GM21576 (cell line): Measurements from ENCODE around the gene SCN4B.

Experiments used
- ATAC-seq: cut with Tn5 transposase; IDR thresholded peaks from one replicate; pipeline ENCODE4 v1.9.1; 2021; ENCODE audit warnings: mild to moderate bottlenecking, moderate library complexity; ENCODE audit not compliant: unreplicated experiment

Gene SCN4B

DNA sequence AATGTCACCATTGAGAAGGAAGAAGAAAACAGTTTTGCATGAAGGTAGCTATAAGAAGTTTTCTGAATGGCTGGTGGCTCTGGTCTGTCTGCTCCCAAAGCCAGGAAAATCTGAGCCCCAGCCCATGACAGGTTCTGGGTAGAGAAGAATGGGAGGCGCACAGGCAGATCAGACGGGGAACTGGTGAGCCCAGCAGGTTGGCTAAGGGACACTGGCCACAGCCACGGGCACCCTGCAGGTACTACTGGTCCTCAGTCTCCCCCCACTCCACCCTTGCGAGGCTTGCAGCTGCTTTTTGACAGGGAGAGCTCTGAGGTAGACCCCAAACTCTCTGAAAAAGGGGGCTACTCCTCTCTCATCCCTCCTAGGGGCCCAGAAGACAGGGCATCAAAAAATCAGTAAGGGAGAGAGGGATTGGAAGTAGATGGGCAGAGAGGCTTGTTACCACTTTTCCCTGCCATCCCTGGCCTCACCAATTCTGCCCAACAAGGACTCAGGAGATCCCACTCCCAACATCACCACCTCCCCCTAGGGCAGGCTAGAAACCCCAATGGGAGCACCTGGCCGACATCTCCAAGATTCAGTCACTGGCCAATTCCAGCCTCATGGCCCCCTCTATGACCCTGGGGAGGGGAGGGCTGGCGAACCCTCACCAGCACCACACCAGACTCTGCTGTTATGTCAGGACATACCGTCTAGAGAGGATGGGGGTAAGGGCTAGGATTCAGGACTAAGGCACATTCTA lies 17.4 kb downstream of the SCN4B start:
- ATAC-seq = no peak

DNA sequence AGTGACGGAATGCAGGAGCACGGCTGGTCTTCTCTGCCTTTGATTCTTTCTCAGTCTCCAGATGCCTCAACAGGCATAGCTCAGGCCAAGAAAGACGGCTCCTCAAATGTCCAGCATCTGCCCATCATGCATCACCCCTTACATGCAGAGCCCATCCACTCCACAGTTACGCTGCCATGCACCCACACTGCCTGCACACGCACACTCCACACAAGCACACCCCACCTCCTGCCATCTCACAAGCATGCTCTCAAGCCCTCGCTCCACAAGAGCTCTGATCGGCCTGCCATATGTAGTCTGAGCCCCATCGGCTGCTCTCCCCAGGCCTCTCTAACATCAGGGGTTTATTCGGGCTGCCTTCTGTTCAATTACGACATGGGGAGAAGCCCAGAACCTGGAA lies 18.8 kb downstream of the SCN4B start:
- ATAC-seq = no peak

DNA sequence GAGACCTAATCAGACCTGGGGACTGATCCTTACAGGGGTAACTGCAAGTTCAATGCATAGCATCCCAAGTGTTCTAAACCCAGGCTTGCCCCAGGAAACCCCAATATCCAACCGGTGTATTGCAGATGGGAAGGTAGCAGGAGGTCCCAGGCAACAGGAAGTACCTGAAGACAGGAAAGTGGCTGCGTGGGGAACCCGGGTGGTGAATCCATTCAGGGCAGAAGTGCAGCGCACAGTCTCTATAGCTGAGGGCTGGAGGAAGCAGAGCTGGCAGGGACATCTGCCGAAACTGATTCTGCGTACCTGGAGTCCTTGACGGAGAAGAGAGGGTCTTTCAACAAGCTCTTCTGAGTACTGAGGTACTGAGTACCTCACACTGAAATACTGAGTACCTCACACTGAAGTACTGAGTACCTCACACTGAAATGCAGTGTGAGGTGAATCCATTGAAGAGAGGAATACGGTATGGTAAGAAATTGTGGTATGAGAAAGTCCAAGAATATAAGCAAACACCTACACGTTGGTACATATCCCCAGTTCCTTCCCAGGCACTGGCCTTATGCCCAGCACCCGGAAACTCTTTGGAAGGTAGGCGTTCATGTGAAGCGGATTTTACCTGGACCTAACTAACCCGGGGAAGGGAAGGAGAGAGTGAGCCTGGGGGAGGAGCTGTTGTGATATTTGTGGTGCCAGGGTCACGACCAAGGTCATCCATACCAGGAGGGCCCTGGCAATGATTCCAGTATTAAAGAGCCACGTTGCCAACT lies 20.1 kb downstream of the SCN4B start:
- no peak for ATAC-seq

DNA sequence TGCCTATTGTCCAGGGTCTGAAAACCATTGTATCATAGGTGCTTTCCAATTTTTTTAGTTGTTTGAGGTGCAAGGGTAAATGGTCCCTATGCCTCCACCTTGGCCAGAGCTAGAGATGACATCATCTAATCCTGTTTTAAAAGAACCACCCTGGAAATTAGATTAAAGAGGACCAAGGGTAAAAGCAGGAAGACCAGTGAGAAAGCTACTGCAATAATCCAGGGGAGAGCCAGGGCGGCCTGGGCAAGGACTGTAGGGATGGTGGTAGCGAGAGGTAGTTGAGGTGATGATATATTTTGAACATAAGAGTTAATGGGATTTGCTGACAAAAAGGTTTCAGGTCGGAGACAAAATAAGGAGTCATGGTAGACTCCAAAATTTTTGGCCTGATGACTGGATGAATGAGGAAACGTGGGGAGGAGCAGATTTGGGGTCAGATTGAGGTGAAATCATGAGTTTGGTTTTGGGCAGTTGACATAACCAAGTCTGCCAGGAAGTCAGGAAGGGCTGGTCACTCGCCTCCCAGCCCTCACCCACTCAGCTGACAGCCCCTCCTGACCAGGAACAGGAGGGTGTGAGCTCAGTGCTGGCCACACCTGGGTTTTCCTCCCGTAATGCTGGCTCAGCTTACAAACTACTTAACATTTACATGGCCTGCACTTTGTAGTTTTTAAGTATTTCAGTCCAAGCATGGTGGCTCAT lies 23.0 kb downstream of the SCN4B start:
- ATAC-seq = no peak

DNA sequence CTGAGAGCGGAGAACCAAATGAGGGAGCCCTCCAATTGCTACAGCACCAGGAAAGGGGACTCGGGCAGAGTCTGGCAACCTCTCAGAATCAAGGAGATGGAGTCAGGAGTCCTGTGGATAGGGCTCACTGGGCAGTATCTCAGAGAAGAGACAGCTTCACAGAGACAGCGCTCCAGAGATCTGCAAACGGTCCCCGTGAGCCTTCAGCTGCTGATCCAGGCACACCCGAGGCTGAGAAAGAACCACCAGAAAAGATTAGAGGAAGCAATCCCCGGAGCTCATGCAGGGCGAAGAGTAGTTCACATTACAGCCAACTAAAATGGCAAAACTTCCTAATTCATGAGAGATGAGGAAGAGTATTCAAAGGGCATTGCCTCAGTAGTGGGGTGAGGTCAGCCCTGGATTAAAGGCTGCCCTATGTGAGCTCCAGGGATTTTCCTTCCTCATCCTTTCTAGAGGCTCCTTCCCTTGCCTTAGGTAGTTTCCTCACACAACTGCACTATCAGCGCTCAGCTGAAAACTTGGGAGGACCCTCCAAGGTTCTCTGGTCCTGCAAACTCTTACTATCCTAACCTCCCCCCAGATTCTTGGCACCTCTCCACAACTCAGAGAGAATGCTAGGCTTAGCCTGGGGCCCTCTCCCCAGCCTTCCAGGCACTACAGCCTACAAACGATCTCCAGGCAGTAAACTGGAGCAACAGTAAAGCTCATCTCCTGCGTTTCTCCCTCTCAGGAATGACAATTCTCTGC lies 23.7 kb downstream of the SCN4B start:
- ATAC-seq = no peak

DNA sequence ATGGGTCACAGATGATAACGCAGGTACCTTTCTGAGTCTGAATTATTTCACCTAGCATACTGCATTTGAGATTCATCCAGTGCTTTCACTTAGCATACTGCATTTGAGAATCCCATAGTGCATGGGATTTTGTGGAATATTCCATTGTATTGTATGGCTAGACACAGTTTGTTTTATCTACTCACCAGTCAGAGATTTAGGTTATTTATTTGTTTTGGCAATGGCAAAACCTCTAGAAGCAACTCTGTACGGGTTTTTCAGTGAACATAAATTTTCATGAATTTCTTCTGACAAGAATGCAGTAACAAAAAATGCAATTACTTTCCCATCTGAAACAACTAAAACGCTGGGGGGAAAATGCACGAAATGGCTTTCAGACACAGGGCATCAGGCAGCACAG lies 24.3 kb downstream of the SCN4B start:
- ATAC-seq = no peak

DNA sequence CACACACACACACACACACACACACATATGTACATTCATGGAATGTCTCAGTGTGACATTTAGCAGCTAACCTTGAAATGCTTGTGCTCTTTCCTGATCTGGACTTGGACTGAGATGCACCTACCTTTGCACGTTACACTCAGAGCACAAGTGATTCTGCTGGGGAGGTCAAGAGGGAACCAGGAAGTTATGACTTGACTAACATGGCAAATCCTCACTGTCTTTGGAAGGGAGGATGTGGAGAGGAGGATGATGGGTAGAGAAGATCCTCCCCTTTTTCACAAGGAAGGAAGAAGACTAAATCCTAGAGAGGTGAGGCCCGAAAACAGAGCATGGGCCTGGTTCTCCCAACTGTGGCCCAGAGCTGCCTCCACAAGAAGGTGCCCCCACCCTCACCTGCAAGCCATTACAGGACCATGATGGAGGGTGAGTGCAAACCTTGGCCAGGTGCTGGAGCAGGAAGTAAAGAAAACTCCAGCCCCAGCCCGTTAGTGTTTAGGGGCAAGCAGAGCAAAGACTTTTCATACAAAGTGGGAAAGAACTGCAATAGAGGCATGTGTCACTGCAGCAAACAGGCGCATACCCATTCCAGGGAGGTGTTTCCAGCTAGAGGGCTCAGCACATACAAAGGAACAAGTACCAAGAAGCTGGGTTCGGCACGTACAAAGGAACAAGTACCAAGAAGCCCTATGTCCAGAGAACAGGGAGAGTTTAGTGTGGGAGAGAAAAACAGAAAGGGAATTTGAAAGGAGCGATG lies 26.4 kb downstream of the SCN4B start:
- no peak for ATAC-seq

DNA sequence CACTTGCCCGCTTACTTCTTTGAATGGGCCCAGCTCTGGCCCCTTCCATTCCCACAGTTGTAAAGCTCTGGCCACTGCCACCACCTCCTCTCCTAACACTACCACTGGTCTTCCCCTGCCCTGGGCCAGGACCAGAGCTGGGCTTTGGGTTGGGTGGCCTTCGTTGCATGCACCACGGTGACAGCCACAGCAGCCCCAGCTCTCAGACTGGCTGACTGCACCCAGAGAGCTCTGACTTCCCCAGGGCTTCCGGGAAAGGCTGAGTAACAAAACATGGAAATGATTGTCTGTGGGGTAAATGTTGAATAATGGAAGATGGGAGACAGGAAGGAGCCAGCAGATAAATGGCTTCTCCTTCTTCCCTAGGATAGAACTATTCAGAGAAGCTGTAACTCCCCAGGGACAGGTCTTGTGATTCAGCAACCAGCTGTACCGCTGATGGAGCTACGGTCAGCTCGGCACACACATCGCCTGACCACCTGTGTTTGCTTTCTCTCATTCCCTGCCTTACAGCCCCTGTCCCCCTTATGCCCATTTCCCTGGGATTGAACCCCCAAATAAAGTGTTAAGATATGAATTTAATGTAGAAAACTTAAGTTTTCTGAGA lies 27.6 kb downstream of the SCN4B start:
- ATAC-seq = no peak

DNA sequence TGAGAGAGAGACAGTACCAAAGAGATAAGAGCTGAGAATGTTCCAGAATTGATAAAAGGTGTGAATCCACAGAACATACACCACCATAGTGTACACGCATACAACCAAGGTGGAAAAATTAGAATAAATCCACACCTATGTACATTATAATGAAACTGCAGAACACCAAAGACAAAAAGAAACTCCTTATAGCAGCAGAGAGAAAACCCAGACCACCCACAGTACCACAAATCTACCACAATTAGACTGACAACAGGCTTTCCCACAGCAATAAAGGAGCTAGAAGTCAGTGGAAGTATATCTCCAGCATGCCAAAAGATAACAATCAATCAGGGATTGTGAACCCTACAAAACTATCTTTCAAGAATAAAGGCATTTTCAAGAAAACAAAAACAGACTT lies 31.8 kb downstream of the SCN4B start:
- ATAC-seq = no peak

DNA sequence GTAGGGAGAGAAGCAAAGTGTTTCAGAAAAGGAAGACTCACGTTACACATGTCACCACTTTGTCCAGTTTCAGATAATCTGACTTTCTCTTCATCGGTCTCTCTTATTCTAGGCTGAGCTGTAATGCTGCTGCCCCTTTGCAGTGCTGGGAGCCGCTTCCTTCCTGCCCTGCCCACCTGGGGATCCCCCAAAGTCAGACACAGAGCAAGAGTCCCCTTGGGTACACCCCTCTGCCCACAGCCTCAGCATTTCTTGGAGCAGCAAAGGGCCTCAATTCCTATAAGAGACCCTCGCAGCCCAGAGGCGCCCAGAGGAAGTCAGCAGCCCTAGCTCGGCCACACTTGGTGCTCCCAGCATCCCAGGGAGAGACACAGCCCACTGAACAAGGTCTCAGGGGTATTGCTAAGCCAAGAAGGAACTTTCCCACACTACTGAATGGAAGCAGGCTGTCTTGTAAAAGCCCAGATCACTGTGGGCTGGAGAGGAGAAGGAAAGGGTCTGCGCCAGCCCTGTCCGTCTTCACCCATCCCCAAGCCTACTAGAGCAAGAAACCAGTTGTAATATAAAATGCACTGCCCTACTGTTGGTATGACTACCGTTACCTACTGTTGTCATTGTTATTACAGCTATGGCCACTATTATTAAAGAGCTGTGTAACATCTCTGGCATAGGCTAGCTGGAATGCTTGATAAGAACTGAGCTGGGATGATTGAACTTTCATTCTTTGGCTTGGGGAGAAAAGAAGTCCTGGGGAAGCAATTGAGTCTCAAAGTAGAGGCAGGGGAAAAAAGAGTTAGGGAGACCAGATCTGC lies 34.6 kb downstream of the SCN4B start:
- ATAC-seq = no peak

DNA sequence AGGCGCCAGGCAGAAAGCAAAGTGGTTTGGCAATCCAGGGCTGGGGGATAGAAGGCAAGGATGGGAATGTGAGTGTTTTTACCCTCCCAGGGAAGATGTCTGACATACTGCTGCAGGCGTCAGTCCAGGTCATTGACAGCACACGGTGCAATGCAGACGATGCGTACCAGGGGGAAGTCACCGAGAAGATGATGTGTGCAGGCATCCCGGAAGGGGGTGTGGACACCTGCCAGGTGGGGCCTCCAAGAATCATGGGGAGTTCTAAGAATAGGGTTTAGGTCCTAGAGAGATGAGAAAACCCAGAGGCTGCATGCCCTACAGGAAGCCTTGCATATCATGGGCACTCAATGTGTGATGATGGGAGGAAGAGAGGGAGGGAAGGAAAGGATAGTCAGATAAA lies 37.6 kb downstream of the SCN4B start:
- ATAC-seq = no peak

DNA sequence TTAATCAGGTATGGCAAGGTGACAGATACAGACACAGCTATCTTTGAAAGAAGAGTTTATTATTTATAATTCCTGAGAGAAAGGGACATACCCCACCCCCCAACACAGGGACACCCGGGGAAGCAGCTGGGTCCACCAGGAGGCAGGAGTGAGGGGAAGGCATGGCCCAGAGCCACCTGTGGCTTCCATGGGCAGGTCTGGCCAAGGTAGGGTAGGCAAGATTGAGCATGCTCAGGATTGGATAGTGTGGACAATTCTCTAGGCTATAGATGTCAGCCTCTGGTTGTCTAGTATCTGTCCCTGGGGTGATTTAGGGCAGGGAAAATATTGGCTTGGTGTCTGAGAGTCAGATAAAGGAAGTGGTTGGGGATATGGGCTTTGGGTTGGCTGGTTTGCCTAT lies 38.4 kb downstream of the SCN4B start:
- no peak for ATAC-seq

DNA sequence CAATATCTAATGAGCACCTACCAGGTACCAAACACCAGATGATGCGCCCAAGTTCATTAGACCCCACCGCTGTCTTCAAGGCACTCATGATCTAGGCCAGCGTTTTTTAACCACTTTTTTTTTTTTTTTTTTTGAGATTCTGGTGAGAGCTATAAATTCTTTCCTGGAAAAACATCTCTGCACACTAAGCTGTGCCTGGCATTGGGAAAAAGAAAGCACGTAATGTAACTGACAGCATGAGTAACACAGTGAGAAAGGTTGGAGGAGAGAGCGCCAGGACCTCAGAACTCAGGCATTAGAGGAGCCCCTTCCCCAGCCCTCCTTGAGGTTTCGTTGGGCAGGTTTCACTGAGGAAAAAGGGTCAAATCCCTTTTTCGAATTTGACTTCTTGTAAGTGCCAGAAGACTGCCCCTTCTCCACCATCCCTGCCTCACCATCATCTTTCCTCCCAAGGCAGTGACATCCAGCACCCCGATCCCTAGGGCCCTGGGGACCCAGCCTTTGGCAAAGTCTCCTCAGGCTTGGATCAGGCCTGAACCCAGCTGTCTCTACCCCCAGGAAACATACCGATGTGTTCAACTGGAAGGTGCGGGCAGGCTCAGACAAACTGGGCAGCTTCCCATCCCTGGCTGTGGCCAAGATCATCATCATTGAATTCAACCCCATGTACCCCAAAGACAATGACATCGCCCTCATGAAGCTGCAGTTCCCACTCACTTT lies 39.8 kb downstream of the SCN4B start:
- ATAC-seq = no peak

DNA sequence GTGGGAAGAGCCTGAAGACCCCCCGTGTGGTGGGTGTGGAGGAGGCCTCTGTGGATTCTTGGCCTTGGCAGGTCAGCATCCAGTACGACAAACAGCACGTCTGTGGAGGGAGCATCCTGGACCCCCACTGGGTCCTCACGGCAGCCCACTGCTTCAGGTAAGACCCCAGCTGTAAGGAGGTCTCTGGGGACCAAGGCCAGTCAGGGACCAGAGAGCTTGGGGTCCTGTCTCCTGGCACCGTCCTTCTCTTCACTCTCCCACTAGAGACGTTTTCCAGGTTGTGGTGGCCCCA lies 40.9 kb downstream of the SCN4B start:
- ATAC-seq = no peak

DNA sequence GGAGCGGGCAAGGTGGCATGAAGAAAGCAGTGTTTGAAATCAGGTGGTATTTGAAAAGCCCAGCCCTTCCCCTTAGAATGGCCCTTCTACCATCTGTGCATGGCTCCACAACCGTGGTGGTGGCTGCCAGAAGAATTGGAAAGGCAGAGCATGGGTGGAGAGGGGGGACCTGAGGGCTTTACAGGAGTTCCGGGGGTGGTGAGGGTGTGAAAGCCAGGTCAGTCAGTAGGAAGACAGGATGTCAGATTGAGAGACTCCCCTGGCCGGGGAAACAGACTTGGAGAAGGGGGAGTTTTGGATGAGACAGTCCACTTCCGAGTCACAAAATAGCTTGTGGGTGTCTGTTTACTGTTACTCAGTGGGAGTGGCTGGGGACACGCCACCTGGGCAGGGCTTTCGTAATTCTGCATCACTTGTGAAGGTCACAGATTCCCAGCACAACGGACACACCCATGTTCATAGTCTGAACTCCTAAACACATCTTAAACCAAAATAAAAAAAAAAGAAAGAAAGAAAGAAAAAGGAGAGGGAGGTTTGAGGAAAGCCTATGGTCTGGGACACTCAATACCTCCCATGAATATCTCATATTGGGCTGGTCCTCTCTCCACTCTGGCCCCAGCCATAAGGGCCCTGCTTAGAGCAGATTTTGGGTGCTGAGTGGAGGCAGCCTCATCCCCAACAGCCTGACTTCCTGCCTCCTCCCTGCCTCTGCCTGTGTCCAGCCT lies 41.4 kb downstream of the SCN4B start:
- no peak for ATAC-seq

DNA sequence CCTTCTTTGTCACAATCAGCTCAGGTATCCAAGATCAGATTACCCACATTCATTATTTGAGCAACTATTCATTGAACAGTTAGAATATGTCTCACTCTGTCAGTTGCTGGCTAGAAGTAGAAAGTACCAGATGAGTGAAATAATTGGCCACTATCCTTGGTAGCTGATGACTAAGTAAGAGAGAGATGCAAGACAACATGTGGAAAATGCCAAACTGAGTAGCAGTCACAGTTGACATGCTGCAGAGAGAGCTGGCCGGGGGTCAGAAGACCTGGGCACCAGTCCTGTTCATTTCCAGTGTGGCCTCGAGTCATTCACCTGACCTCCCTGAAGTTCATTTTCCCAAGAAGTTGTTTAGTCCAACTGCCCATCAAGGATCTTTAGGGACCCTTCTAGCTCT lies 43.4 kb downstream of the SCN4B start:
- ATAC-seq = no peak

DNA sequence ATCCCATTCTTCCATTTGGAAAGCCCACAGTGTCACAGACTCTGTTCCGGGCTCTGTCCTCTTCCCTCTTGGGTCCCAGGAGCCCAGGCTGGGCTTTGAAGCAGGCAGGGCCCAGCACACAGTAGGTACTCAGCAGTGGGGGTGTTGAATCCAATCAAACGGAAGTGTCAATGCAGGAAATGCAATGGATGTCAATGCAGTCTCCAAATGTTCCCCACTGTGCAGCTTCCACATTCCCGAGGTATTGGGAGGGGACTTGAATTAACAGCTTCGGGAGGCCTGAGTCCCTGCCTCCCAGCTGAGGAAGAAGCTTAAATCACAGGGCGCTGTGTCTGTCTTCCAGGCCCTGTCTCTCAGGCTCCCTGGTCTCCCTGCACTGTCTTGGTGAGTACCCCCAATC lies 44.1 kb downstream of the SCN4B start:
- no peak for ATAC-seq

DNA sequence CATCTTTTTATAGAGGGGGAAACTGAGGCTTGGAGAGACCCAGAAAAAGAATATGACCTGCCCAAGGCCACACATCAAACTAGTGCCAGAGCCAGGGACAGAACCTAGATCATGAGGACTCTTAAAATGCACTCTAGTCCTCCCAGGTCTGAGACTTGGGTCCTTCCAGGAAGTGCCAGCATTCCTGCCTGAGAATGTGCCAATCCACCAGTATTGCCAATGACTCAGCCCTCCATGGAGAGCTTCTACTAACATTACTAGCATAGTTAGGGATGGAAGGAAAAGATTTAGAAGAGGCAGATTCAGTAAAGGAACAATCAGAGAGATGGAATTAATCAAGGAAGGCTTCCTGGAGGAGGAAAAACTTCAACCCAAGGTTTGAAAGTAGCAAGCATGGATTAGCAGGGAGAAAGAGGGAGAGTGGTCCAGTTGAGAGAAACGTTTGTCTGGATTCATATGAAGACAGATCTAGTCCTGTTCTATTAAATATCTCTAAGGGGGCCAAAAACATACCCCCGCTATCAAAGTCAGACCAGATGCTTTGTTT lies 45.8 kb downstream of the SCN4B start:
- ATAC-seq = no peak
